ENCODE data around the gene ELFN2.

ELFN2 gene

GRCh38 chr22:37337204-37337943 is 89.9 kb downstream of the ELFN2 start:
- TF ChIP-seq NFIC (IDR thresholded peaks at IDR 0.05) (no peak), MAX (IDR thresholded peaks at IDR 0.05) (no peak), CEBPB (IDR thresholded peaks at IDR 0.05) (no peak), EP300 (IDR thresholded peaks at IDR 0.05; ENCODE audit: borderline replicate concordance) (no peak), TAF1 (IDR thresholded peaks at IDR 0.05; ENCODE audit: low read depth) (no peak), USF1 (IDR thresholded peaks at IDR 0.05) (no peak), TCF12 (IDR thresholded peaks at IDR 0.05; ENCODE audit: low read depth) (no peak), YY1 (IDR thresholded peaks at IDR 0.05; ENCODE audit: low read depth) (no peak), TEAD4 (IDR thresholded peaks at IDR 0.05) (no peak)

- no peak for TF ChIP-seq CREB1 (IDR thresholded peaks at IDR 0.05; ENCODE audit: low read depth)
- no peak for TF ChIP-seq USF1 (IDR thresholded peaks at IDR 0.05)
- TF ChIP-seq TCF12 (IDR thresholded peaks at IDR 0.05; ENCODE audit: low read depth): no peak
- TF ChIP-seq YY1 (IDR thresholded peaks at IDR 0.05; ENCODE audit: low read depth): no peak
- no peak for TF ChIP-seq RAD21 (IDR thresholded peaks at IDR 0.05; ENCODE audit: low read depth)
- no peak for TF ChIP-seq NFIC (IDR thresholded peaks at IDR 0.05)
- no peak for TF ChIP-seq EP300 (IDR thresholded peaks at IDR 0.05; ENCODE audit: borderline replicate concordance)
- no peak for TF ChIP-seq TEAD4 (IDR thresholded peaks at IDR 0.05)
- no peak for TF ChIP-seq ZBTB7A (IDR thresholded peaks at IDR 0.05; ENCODE audit: low read depth)
- no peak for TF ChIP-seq REST (IDR thresholded peaks at IDR 0.05; ENCODE audit: low read depth)
- no peak for TF ChIP-seq MAX (IDR thresholded peaks at IDR 0.05)
- no peak for TF ChIP-seq EGR1 (IDR thresholded peaks at IDR 0.05)
- no peak for TF ChIP-seq CEBPB (IDR thresholded peaks at IDR 0.05)
- no peak for TF ChIP-seq FOXM1 (IDR thresholded peaks at IDR 0.05; ENCODE audit: borderline replicate concordance, low read depth)
- no peak for TF ChIP-seq TAF1 (IDR thresholded peaks at IDR 0.05; ENCODE audit: low read depth)
Measured at GRCh38 chr22:37336579-37336978, 90.7 kb downstream of the ELFN2 start.

- TF ChIP-seq TAF1 (IDR thresholded peaks at IDR 0.05; ENCODE audit: low read depth) (no peak), RAD21 (IDR thresholded peaks at IDR 0.05; ENCODE audit: low read depth) (no peak), NFIC (IDR thresholded peaks at IDR 0.05) (no peak), FOXM1 (IDR thresholded peaks at IDR 0.05; ENCODE audit: borderline replicate concordance, low read depth) (no peak), REST (IDR thresholded peaks at IDR 0.05; ENCODE audit: low read depth) (no peak), TEAD4 (IDR thresholded peaks at IDR 0.05) (no peak), USF1 (IDR thresholded peaks at IDR 0.05) (no peak), MAX (IDR thresholded peaks at IDR 0.05) (no peak), EP300 (IDR thresholded peaks at IDR 0.05; ENCODE audit: borderline replicate concordance) (no peak), EGR1 (IDR thresholded peaks at IDR 0.05) (no peak), CREB1 (IDR thresholded peaks at IDR 0.05; ENCODE audit: low read depth) (no peak)
Measured at GRCh38 chr22:37335806-37336199, 91.5 kb downstream of the ELFN2 start.

GRCh38 chr22:37334859-37335805 is 92.1 kb downstream of the ELFN2 start:
- TF ChIP-seq CEBPB (IDR thresholded peaks at IDR 0.05) (no peak), YY1 (IDR thresholded peaks at IDR 0.05; ENCODE audit: low read depth) (no peak), ZBTB7A (IDR thresholded peaks at IDR 0.05; ENCODE audit: low read depth) (0 out of 2 replicates have a peak, but pooled peaks have one; percentile 12), MAX (IDR thresholded peaks at IDR 0.05) (no peak)

Measured in Ishikawa (cell line).